WTC11 (cell line): ENCODE measurements around the gene LBX1. TPM values are rescaled to one million over a fixed set of nuclear protein-coding genes. Genes with fewer than 3 reads are reported as not detected.
A peak's percentile ranks its signal among the peaks of the same experiment; 100 is the strongest.

Source experiments
- ATAC-seq: fragments of 200-7000 bp; cut with Tn5 transposase; 2 replicates; pipeline ENCODE4 v1.10.0; 2021; ENCODE audit warnings: mild to moderate bottlenecking, moderate library complexity
- CTCF ChIA-PET: fragments of 300-600 bp; sonication (Branson Sonifier 250); formaldehyde crosslinking; loops from one replicate; lab custom pipeline; 2021; ENCODE audit warnings: antibody characterized with exemption; lab: Charles Lee
- POLR2A ChIA-PET: fragments of 350-600 bp; sonication (Branson Sonifier 250); formaldehyde crosslinking; loops from one replicate; lab custom pipeline; 2021; ENCODE audit warnings: antibody characterized with exemption; lab: Charles Lee
- DNase-seq: peaks from one replicate; pipeline ENCODE4 v3.0.0; 2021; ENCODE audit warnings: low spot score
- H3K27ac Mint-ChIP-seq: 2 replicates; pipeline ENCODE4 v1.8.0; 2021; ENCODE audit warnings: mixed read lengths
- H3K27me3 Mint-ChIP-seq: 2 replicates; pipeline ENCODE4 v1.8.0; 2021; ENCODE audit warnings: low read depth, mild to moderate bottlenecking, moderate library complexity, mixed read lengths
- H3K36me3 Mint-ChIP-seq: 2 replicates; pipeline ENCODE4 v1.8.0; 2021; ENCODE audit warnings: mixed read lengths
- H3K4me1 Mint-ChIP-seq: 2 replicates; pipeline ENCODE4 v1.8.0; 2022; ENCODE audit warnings: mixed read lengths
- H3K4me3 Mint-ChIP-seq: 2 replicates; pipeline ENCODE4 v1.8.0; 2021; ENCODE audit warnings: mild to moderate bottlenecking, moderate library complexity, mixed read lengths
- H3K9me3 Mint-ChIP-seq: 2 replicates; pipeline ENCODE4 v1.8.0; 2021; ENCODE audit warnings: mixed read lengths
- ETV6 ChIP-seq: sonication (generic); formaldehyde crosslinking; IDR thresholded peaks from 2 replicates; pipeline ENCODE4 v1.8.1; 2022; ENCODE audit warnings: mild to moderate bottlenecking, missing genetic modification reagents
- FOXK1 ChIP-seq: sonication (generic); formaldehyde crosslinking; IDR thresholded peaks from 2 replicates; pipeline ENCODE4 v1.8.0; 2022; ENCODE audit warnings: mild to moderate bottlenecking, moderate library complexity, missing genetic modification reagents
- GTF2I ChIP-seq: fragments of 250-450 bp; sonication (Bioruptor Pico); conservative IDR thresholded peaks from 2 replicates; pipeline ENCODE4 v1.4.0; 2021; ENCODE audit warnings: mild to moderate bottlenecking
- HMGA2 ChIP-seq: fragments of 250-450 bp; sonication (Bioruptor Pico); IDR thresholded peaks from 2 replicates; pipeline ENCODE4 v1.4.0; 2021; ENCODE audit warnings: mild to moderate bottlenecking, moderate library complexity
- MLX ChIP-seq: sonication (generic); formaldehyde crosslinking; IDR thresholded peaks from 2 replicates; pipeline ENCODE4 v1.8.1; 2023; ENCODE audit warnings: mild to moderate bottlenecking, missing genetic modification reagents, moderate library complexity
- SOX15 ChIP-seq: fragments of 250-450 bp; sonication (Bioruptor Pico); IDR thresholded peaks from 2 replicates; pipeline ENCODE4 v1.9.0; 2021; ENCODE audit warnings: mild to moderate bottlenecking
- STAT6 ChIP-seq: sonication (generic); formaldehyde crosslinking; conservative IDR thresholded peaks from 2 replicates; pipeline ENCODE4 v1.8.1; 2023; ENCODE audit warnings: mild to moderate bottlenecking, low read depth, missing genetic modification reagents, moderate library complexity
- TCF7 ChIP-seq: sonication (generic); formaldehyde crosslinking; IDR thresholded peaks from 2 replicates; pipeline ENCODE4 v1.8.0; 2022; ENCODE audit warnings: mild to moderate bottlenecking, low read depth, missing genetic modification reagents, moderate library complexity
- USF1 ChIP-seq: sonication (generic); formaldehyde crosslinking; IDR thresholded peaks from 2 replicates; pipeline ENCODE4 v1.8.0; 2022; ENCODE audit warnings: mild to moderate bottlenecking, missing genetic modification reagents
- ZNF138 ChIP-seq: sonication (generic); formaldehyde crosslinking; conservative IDR thresholded peaks from 2 replicates; pipeline ENCODE4 v1.8.1; 2022; ENCODE audit warnings: mild to moderate bottlenecking, moderate library complexity, missing genetic modification reagents
- ZNF232 ChIP-seq: sonication (generic); formaldehyde crosslinking; IDR thresholded peaks from 2 replicates; pipeline ENCODE4 v1.8.0; 2022; ENCODE audit warnings: mild to moderate bottlenecking, missing genetic modification reagents
- ZNF263 ChIP-seq: sonication (generic); formaldehyde crosslinking; IDR thresholded peaks from 2 replicates; pipeline ENCODE4 v1.8.1; 2022; ENCODE audit warnings: low read depth, mild to moderate bottlenecking, moderate library complexity, missing genetic modification reagents
- ZNF396 ChIP-seq: fragments of 250-450 bp; sonication (Bioruptor Pico); IDR thresholded peaks from 2 replicates; pipeline ENCODE4 v1.8.0; 2021; ENCODE audit warnings: mild to moderate bottlenecking, moderate library complexity, borderline replicate concordance
- ZNF423 ChIP-seq: fragments of 250-450 bp; sonication (Bioruptor Pico); IDR thresholded peaks from 2 replicates; pipeline ENCODE4 v2.1.2; 2022; ENCODE audit warnings: mild to moderate bottlenecking, moderate library complexity
- ZNF425 ChIP-seq: fragments of 250-450 bp; sonication (Bioruptor Pico); conservative IDR thresholded peaks from 2 replicates; pipeline ENCODE4 v1.9.0; 2021; ENCODE audit warnings: mild to moderate bottlenecking
- ZNF512 ChIP-seq: sonication (generic); formaldehyde crosslinking; IDR thresholded peaks from 2 replicates; pipeline ENCODE4 v1.8.1; 2022; ENCODE audit warnings: missing genetic modification reagents, borderline replicate concordance
- total RNA-seq: library from RNA; stranded (reverse); gene quantifications from 3 replicates; pipeline ENCODE4 v1.2.3, GENCODE V29; 2021
- TF ChIP-seq, protein P1 (sequence below): sonication (generic); formaldehyde crosslinking; IDR thresholded peaks from 2 replicates; pipeline ENCODE4 v1.8.0; 2022; ENCODE audit warnings: mild to moderate bottlenecking, missing genetic modification reagents
- TF ChIP-seq, protein P2 (sequence below): fragments of 250-450 bp; sonication (Bioruptor Pico); IDR thresholded peaks from 2 replicates; pipeline ENCODE4 v1.9.0; 2021; ENCODE audit warnings: mild to moderate bottlenecking
- TF ChIP-seq, protein P3 (sequence below): sonication (generic); formaldehyde crosslinking; IDR thresholded peaks from 2 replicates; pipeline ENCODE4 v1.8.0; 2023; ENCODE audit warnings: missing genetic modification reagents

Gene LBX1
- total RNA-seq, 1 experiment from 2014 or later, result not detected

DNA sequence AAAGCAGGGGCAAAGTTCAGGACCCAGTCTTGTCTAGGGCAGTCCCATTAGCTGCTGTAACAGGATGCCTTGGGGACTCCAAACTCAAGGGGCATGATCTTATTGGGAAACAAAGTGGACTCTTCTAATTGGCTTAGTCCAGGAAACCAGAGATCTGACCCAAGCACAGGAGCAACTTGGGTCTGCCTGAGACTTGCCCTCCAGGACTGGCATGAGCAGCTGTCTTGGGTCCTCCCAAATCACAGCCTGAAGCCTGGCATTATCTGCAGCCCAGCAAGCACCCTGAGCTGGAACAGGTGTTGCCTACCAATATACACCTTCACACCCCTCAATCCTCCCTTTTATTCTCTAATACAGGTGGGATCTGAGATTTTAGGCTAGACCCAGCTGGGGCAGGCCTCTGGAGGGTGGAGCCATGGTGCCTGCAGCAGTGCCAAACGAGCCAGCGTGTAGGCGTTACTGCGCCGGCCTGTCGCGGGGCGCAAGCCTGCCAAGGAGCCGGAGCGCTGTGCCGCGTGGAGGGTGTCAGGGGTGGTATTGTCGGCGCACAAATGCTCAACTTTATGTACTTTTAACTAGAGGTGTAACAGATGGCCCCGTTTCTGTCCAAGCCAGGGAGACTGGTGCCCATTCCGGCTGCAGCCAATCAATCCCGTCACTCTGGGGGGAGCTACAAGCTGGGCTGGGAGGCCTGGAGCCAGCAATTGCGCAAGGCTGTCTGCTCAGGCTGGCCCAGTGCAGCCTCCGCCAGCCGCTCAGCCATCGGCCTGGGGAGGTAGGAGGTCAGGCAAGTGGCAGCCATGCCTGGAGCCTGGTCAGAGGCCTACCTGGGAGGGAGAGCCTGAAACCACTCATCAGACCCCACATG is 12.8 kb upstream of the LBX1 start:
- ATAC-seq (no peak), DNase-seq (no peak)
- TF ChIP-seq, protein P1, sequence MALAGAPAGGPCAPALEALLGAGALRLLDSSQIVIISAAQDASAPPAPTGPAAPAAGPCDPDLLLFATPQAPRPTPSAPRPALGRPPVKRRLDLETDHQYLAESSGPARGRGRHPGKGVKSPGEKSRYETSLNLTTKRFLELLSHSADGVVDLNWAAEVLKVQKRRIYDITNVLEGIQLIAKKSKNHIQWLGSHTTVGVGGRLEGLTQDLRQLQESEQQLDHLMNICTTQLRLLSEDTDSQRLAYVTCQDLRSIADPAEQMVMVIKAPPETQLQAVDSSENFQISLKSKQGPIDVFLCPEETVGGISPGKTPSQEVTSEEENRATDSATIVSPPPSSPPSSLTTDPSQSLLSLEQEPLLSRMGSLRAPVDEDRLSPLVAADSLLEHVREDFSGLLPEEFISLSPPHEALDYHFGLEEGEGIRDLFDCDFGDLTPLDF (CRISPR knock-in tag), result no peak
- no peak for TF ChIP-seq MLX (CRISPR knock-in tag)
- TF ChIP-seq ZNF425, result no peak
- no peak for TF ChIP-seq ZNF263 (CRISPR knock-in tag)
- no peak for TF ChIP-seq USF1
- no peak for TF ChIP-seq ZNF138
- TF ChIP-seq ZNF512 (CRISPR knock-in tag), result no peak
- TF ChIP-seq ZNF396 (CRISPR knock-in tag), result no peak
- TF ChIP-seq GTF2I (CRISPR knock-in tag), result no peak
- no peak for TF ChIP-seq ZNF232 (CRISPR knock-in tag)
- TF ChIP-seq, protein P2, sequence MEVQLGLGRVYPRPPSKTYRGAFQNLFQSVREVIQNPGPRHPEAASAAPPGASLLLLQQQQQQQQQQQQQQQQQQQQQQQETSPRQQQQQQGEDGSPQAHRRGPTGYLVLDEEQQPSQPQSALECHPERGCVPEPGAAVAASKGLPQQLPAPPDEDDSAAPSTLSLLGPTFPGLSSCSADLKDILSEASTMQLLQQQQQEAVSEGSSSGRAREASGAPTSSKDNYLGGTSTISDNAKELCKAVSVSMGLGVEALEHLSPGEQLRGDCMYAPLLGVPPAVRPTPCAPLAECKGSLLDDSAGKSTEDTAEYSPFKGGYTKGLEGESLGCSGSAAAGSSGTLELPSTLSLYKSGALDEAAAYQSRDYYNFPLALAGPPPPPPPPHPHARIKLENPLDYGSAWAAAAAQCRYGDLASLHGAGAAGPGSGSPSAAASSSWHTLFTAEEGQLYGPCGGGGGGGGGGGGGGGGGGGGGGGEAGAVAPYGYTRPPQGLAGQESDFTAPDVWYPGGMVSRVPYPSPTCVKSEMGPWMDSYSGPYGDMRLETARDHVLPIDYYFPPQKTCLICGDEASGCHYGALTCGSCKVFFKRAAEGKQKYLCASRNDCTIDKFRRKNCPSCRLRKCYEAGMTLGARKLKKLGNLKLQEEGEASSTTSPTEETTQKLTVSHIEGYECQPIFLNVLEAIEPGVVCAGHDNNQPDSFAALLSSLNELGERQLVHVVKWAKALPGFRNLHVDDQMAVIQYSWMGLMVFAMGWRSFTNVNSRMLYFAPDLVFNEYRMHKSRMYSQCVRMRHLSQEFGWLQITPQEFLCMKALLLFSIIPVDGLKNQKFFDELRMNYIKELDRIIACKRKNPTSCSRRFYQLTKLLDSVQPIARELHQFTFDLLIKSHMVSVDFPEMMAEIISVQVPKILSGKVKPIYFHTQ (CRISPR knock-in tag), result no peak
- TF ChIP-seq TCF7 (CRISPR knock-in tag), result no peak
- TF ChIP-seq HMGA2 (CRISPR knock-in tag), result no peak
- no peak for TF ChIP-seq SOX15
- Mint-ChIP-seq H3K27ac (no peak overlapping the region), H3K4me1 (peaks cover 15% of the 10 kb centered on the region), H3K4me3 (no peak overlapping the region), H3K9me3 (no peaks in the 10 kb centered on the region), H3K27me3 (peaks cover 72% of the 10 kb centered on the region), H3K36me3 (no peaks in the 10 kb centered on the region)
- CTCF ChIA-PET, result interaction anchor here (0.6 to 1.6 kb wide), 4 partner anchors 25 to 231 kb away, joined by 3 to 4 read pairs (median 3); no protein-coding TSS in a partner anchor
- POLR2A ChIA-PET, result no interaction called here

DNA sequence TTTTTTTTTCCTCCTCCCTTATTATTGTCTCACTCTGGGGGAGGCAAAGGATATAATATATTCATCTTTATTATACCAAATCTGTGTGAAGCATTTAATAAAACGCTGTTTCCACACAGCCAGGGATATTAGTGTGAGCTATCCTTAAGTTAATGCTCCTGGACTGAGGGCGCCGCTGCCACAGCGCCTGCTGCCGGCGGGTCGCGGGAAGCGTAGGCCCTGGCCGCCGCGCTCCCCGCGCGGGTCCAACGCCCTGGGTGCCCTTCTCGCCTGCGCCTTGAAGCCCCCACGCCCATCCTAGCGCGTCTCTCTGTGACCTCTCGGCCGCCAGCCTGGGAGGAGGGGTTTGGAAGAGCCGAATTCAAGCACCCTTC is 9.5 kb upstream of the LBX1 start:
- CTCF ChIA-PET, result interaction anchor here (0.6 to 7.9 kb wide), 55 partner anchors 8 to 582 kb away, joined by 3 to 108 read pairs (median 4); partner anchors contain the start of genes LBX1, PDZD7, SFXN3 and TLX1
- H3K9me3 Mint-ChIP-seq, result no peaks in the 10 kb centered on the region
- ATAC-seq, result peak; percentile 50
- no peak overlapping the region for H3K27ac Mint-ChIP-seq
- POLR2A ChIA-PET, result no interaction called here
- H3K4me3 Mint-ChIP-seq, result no peak overlapping the region
- H3K4me1 Mint-ChIP-seq, result peaks cover 25% of the 10 kb centered on the region
- H3K36me3 Mint-ChIP-seq, result no peaks in the 10 kb centered on the region
- DNase-seq, result peak; percentile 55
- peaks cover 86% of the 10 kb centered on the region for H3K27me3 Mint-ChIP-seq
- TF ChIP-seq FOXK1 (CRISPR knock-in tag), result no peak
- no peak for TF ChIP-seq STAT6 (CRISPR knock-in tag)
- TF ChIP-seq, protein P3, sequence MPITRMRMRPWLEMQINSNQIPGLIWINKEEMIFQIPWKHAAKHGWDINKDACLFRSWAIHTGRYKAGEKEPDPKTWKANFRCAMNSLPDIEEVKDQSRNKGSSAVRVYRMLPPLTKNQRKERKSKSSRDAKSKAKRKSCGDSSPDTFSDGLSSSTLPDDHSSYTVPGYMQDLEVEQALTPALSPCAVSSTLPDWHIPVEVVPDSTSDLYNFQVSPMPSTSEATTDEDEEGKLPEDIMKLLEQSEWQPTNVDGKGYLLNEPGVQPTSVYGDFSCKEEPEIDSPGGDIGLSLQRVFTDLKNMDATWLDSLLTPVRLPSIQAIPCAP (CRISPR knock-in tag), result no peak
- no peak for TF ChIP-seq ZNF423
- no peak for TF ChIP-seq ETV6 (CRISPR knock-in tag)
